ENCODE measurements around the gene AURKAIP1.

AURKAIP1 gene

DNA sequence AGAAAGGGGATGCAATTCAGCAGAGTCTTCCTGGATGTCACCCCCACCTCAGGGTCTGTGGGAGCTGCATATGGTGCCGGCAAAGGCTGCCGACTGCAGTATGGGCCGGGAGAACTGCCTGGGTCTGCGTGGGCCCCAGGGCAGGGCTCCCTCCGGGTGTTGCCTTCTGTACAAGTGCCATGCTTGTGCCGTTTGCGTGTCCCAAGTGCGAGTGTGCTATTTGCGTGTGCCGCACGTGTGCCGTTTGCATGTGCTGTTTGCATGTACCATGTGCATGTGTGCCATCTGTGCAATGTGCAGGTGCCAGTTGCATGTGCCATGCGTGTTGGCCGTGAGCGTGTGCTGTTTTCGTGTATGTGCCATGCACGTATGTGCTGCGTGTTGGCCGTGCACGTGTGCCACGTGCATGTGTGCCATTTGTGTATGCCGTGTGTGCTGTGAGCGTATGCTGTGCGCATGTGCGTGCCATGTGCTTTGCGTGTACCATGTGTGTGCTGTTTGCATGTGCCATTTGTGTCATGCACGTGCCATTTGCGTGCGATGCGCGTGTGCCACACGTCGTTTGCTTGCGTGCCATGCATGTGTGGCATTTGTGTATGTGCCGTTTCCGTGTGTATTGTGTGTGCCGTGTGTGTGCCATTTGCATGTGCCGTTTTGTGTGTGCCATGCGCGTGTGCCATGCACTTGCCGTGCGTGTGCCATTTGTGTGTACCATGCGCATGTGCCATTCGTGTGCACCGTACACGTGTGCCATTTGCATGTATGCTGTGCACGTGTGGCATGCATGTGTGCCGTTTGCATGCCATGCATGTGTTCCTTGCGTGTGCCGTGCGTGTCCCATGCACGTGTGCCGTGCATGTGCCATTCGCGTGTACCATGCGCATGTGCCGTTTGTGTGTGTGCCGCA, 45.5 kb downstream of the AURKAIP1 start:
- no peak for ATAC-seq
- TF ChIP-seq ZFP30 (CRISPR knock-in tag; IDR thresholded peaks at IDR 0.05) (no peak), ZNF70 (CRISPR knock-in tag; IDR thresholded peaks at IDR 0.05) (no peak), TOX (CRISPR knock-in tag; IDR thresholded peaks at IDR 0.05; ENCODE audit: borderline replicate concordance) (no peak), RARB (CRISPR knock-in tag; IDR thresholded peaks at IDR 0.05) (no peak), TCF4 (CRISPR knock-in tag; IDR thresholded peaks at IDR 0.05; ENCODE audit: borderline replicate concordance) (no peak)

DNA sequence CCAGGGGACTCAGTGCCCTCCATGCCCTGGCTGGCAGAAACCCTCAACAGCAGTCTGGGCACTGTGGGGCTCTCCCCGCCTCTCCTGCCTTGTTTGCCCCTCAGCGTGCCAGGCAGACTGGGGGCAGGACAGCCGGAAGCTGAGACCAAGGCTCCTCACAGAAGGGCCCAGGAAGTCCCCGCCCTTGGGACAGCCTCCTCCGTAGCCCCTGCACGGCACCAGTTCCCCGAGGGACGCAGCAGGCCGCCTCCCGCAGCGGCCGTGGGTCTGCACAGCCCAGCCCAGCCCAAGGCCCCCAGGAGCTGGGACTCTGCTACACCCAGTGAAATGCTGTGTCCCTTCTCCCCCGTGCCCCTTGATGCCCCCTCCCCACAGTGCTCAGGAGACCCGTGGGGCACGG, 46.8 kb downstream of the AURKAIP1 start:
- TF ChIP-seq PPARA (CRISPR knock-in tag; IDR thresholded peaks at IDR 0.05; ENCODE audit: borderline replicate concordance) (no peak), TOX (CRISPR knock-in tag; IDR thresholded peaks at IDR 0.05; ENCODE audit: borderline replicate concordance) (no peak), RARB (CRISPR knock-in tag; IDR thresholded peaks at IDR 0.05) (no peak), ARNTL (CRISPR knock-in tag; IDR thresholded peaks at IDR 0.05; ENCODE audit: borderline replicate concordance, low read depth) (no peak), ZC3H10 (CRISPR knock-in tag; IDR thresholded peaks at IDR 0.05) (no peak), ESRRG (CRISPR knock-in tag; IDR thresholded peaks at IDR 0.05) (no peak), ZNF565 (CRISPR knock-in tag; conservative IDR thresholded peaks at IDR 0.05; ENCODE audit: low read depth) (no peak), OSR1 (CRISPR knock-in tag; IDR thresholded peaks at IDR 0.05) (no peak), ISL1 (CRISPR knock-in tag; IDR thresholded peaks at IDR 0.05) (no peak), TCF4 (CRISPR knock-in tag; IDR thresholded peaks at IDR 0.05; ENCODE audit: borderline replicate concordance) (no peak), SNAI2 (CRISPR knock-in tag; IDR thresholded peaks at IDR 0.05) (no peak), ZNF8 (CRISPR knock-in tag; IDR thresholded peaks at IDR 0.05) (no peak), CSDC2 (CRISPR knock-in tag; IDR thresholded peaks at IDR 0.05) (no peak)
- TF ChIP-seq, protein P1, sequence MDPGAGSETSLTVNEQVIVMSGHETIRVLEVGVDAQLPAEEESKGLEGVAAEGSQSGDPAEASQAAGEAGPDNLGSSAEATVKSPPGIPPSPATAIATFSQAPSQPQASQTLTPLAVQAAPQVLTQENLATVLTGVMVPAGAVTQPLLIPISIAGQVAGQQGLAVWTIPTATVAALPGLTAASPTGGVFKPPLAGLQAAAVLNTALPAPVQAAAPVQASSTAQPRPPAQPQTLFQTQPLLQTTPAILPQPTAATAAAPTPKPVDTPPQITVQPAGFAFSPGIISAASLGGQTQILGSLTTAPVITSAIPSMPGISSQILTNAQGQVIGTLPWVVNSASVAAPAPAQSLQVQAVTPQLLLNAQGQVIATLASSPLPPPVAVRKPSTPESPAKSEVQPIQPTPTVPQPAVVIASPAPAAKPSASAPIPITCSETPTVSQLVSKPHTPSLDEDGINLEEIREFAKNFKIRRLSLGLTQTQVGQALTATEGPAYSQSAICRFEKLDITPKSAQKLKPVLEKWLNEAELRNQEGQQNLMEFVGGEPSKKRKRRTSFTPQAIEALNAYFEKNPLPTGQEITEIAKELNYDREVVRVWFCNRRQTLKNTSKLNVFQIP (CRISPR knock-in tag; IDR thresholded peaks at IDR 0.05; ENCODE audit: borderline replicate concordance, low read depth) = no peak
- TF ChIP-seq, protein P2, sequence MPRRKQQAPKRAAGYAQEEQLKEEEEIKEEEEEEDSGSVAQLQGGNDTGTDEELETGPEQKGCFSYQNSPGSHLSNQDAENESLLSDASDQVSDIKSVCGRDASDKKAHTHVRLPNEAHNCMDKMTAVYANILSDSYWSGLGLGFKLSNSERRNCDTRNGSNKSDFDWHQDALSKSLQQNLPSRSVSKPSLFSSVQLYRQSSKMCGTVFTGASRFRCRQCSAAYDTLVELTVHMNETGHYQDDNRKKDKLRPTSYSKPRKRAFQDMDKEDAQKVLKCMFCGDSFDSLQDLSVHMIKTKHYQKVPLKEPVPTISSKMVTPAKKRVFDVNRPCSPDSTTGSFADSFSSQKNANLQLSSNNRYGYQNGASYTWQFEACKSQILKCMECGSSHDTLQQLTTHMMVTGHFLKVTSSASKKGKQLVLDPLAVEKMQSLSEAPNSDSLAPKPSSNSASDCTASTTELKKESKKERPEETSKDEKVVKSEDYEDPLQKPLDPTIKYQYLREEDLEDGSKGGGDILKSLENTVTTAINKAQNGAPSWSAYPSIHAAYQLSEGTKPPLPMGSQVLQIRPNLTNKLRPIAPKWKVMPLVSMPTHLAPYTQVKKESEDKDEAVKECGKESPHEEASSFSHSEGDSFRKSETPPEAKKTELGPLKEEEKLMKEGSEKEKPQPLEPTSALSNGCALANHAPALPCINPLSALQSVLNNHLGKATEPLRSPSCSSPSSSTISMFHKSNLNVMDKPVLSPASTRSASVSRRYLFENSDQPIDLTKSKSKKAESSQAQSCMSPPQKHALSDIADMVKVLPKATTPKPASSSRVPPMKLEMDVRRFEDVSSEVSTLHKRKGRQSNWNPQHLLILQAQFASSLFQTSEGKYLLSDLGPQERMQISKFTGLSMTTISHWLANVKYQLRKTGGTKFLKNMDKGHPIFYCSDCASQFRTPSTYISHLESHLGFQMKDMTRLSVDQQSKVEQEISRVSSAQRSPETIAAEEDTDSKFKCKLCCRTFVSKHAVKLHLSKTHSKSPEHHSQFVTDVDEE (CRISPR knock-in tag; IDR thresholded peaks at IDR 0.05) = no peak
- TF ChIP-seq, protein P3, sequence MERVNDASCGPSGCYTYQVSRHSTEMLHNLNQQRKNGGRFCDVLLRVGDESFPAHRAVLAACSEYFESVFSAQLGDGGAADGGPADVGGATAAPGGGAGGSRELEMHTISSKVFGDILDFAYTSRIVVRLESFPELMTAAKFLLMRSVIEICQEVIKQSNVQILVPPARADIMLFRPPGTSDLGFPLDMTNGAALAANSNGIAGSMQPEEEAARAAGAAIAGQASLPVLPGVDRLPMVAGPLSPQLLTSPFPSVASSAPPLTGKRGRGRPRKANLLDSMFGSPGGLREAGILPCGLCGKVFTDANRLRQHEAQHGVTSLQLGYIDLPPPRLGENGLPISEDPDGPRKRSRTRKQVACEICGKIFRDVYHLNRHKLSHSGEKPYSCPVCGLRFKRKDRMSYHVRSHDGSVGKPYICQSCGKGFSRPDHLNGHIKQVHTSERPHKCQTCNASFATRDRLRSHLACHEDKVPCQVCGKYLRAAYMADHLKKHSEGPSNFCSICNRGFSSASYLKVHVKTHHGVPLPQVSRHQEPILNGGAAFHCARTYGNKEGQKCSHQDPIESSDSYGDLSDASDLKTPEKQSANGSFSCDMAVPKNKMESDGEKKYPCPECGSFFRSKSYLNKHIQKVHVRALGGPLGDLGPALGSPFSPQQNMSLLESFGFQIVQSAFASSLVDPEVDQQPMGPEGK (CRISPR knock-in tag; IDR thresholded peaks at IDR 0.05; ENCODE audit: borderline replicate concordance) = no peak
- ATAC-seq = no peak

DNA sequence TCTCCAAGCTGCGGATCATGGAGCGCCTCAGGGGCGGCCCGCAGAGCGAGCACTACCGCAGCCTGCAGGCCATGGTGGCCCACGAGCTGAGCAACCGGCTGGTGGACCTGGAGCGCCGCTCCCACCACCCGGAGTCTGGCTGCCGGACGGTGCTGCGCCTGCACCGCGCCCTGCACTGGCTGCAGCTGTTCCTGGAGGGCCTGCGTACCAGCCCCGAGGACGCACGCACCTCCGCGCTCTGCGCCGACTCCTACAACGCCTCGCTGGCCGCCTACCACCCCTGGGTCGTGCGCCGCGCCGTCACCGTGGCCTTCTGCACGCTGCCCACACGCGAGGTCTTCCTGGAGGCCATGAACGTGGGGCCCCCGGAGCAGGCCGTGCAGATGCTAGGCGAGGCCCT, 47.7 kb downstream of the AURKAIP1 start:
- ATAC-seq = no peak
- TF ChIP-seq GLIS3 (CRISPR knock-in tag; IDR thresholded peaks at IDR 0.05) (no peak), ZNF70 (CRISPR knock-in tag; IDR thresholded peaks at IDR 0.05) (no peak), TCF4 (CRISPR knock-in tag; IDR thresholded peaks at IDR 0.05; ENCODE audit: borderline replicate concordance) (no peak)

DNA sequence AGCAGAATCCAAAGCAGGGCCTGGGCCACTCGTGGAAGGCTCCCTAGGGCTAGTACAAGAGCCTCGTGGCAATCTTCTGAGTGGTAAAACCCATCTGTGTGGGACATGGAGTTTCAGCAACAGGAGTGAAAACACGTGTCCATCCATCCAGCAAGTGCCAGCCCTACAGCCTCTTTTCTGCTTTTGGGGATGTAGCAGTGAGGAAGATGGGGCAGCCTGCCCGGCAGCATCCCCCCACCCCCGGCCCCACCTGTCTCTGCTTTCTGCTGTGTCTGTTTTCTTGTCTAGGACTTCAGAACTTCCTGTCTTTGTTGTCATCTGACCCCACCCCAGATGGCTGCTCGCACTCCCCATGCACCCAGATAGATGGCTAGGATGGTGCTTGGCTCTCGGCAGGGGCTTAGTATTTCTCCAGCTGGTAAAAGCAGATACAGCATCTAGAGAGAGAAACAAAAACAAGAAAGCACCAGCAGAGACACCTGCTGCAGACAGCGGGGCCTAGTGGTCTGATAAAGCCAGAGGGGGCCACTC, 48.9 kb downstream of the AURKAIP1 start:
- no peak for ATAC-seq
- TF ChIP-seq PPARA (CRISPR knock-in tag; IDR thresholded peaks at IDR 0.05; ENCODE audit: borderline replicate concordance) (no peak), ZFP30 (CRISPR knock-in tag; IDR thresholded peaks at IDR 0.05) (no peak), BACH2 (CRISPR knock-in tag; IDR thresholded peaks at IDR 0.05; ENCODE audit: borderline replicate concordance) (no peak), ARNTL (CRISPR knock-in tag; IDR thresholded peaks at IDR 0.05; ENCODE audit: borderline replicate concordance, low read depth) (no peak), TCF4 (CRISPR knock-in tag; IDR thresholded peaks at IDR 0.05; ENCODE audit: borderline replicate concordance) (no peak), ZFP3 (CRISPR knock-in tag; IDR thresholded peaks at IDR 0.05) (no peak), RARB (CRISPR knock-in tag; IDR thresholded peaks at IDR 0.05) (no peak)
- TF ChIP-seq, protein P3 (CRISPR knock-in tag; IDR thresholded peaks at IDR 0.05; ENCODE audit: borderline replicate concordance) = no peak
- TF ChIP-seq, protein P1 (CRISPR knock-in tag; IDR thresholded peaks at IDR 0.05; ENCODE audit: borderline replicate concordance, low read depth) = no peak
- TF ChIP-seq, protein P2 (CRISPR knock-in tag; IDR thresholded peaks at IDR 0.05) = no peak

All from SK-N-SH treated with all-trans-retinoic acid at 6 μM for 48 hours (cell line).